Liver (tissue), 9 donors: ENCODE data around the gene RAPGEF2. TPM values are rescaled to one million over a fixed set of nuclear protein-coding genes. Genes with fewer than 3 reads are reported as not detected.

Experiments
- DNase-seq: peaks from one replicate; pipeline ENCODE4 v3.0.0-alpha.2; 2017; ENCODE audit warnings: low spot score
- H3K27ac ChIP-seq, 2 donors: one replicate each; pipeline ENCODE4 v1.7.0; 2013; ENCODE audit warnings: inconsistent platforms in 2 of 2, low read length in 2 of 2, control low read depth in 1 of 2, low read depth in 1 of 2, mild to moderate bottlenecking in 1 of 2
- H3K27me3 ChIP-seq, 4 donors: one replicate each; pipeline versions ENCODE4 v1.6.1 to v1.7.0; 2013; ENCODE audit warnings: low read length in 3 of 4, inconsistent platforms in 1 of 4, mild to moderate bottlenecking in 1 of 4, moderate library complexity in 1 of 4; ENCODE audit not compliant: control insufficient read depth in 4 of 4, insufficient read depth in 4 of 4
- H3K36me3 ChIP-seq, 4 donors: one replicate each; pipeline versions ENCODE4 v1.6.1 to v1.7.0; 2013; ENCODE audit warnings: low read length in 3 of 4, mild to moderate bottlenecking in 3 of 4, low read depth in 1 of 4, moderate library complexity in 1 of 4; ENCODE audit not compliant: control insufficient read depth in 4 of 4, insufficient read depth in 3 of 4
- H3K4me1 ChIP-seq, 4 donors: one replicate each; pipeline versions ENCODE4 v1.6.1 to v1.7.0; 2013; ENCODE audit warnings: low read length in 3 of 4, mild to moderate bottlenecking in 3 of 4, moderate library complexity in 1 of 4; ENCODE audit not compliant: control insufficient read depth in 4 of 4, insufficient read depth in 4 of 4
- H3K4me3 ChIP-seq, 3 donors: one replicate each; pipeline versions ENCODE4 v1.6.1 to v1.7.0; 2013; ENCODE audit warnings: low read length in 3 of 3, control low read depth in 1 of 3, low read depth in 1 of 3, mild to moderate bottlenecking in 1 of 3
- H3K9ac ChIP-seq, 2 donors: one replicate each; pipeline ENCODE4 v1.7.0; 2013; ENCODE audit warnings: low read length in 2 of 2, mild to moderate bottlenecking in 2 of 2, moderate library complexity in 2 of 2, control low read depth in 1 of 2, low read depth in 1 of 2
- H3K9me3 ChIP-seq, 4 donors: one replicate each; pipeline versions ENCODE4 v1.6.1 to v1.7.0; 2013; ENCODE audit warnings: low read length in 3 of 4; ENCODE audit not compliant: control insufficient read depth in 4 of 4
- ATF3 ChIP-seq: IDR thresholded peaks from 2 replicates; pipeline ENCODE4 v1.6.1; 2016; ENCODE audit warnings: antibody characterized with exemption
- EGR1 ChIP-seq, 2 donors: IDR thresholded peaks; 2 replicates each; pipeline ENCODE4 v1.6.1; 2016 to 2018; ENCODE audit warnings: antibody characterized with exemption in 2 of 2, low read depth in 2 of 2
- GABPA ChIP-seq, 2 donors: IDR thresholded peaks in 1 of 2; conservative IDR thresholded peaks in 1 of 2; 2 replicates each; pipeline ENCODE4 v1.6.1; 2016; ENCODE audit warnings: antibody characterized with exemption in 2 of 2, mild to moderate bottlenecking in 1 of 2, moderate library complexity in 1 of 2
- HNF4A ChIP-seq, 2 donors: conservative IDR thresholded peaks; 2 replicates each; pipeline ENCODE4 v1.6.1; 2016; ENCODE audit warnings: antibody characterized with exemption in 2 of 2, mild to moderate bottlenecking in 2 of 2
- HNF4G ChIP-seq: IDR thresholded peaks from 2 replicates; pipeline ENCODE4 v1.6.1; 2016; ENCODE audit warnings: antibody characterized with exemption
- MAX ChIP-seq: IDR thresholded peaks from 2 replicates; pipeline ENCODE4 v1.6.1; 2016; ENCODE audit warnings: antibody characterized with exemption
- NR2F2 ChIP-seq: IDR thresholded peaks from 2 replicates; pipeline ENCODE4 v1.6.1; 2016; ENCODE audit warnings: antibody characterized with exemption
- RAD21 ChIP-seq, 2 donors: IDR thresholded peaks; 2 replicates each; pipeline ENCODE4 v1.6.1; 2016; ENCODE audit warnings: antibody characterized with exemption in 2 of 2, mild to moderate bottlenecking in 2 of 2
- REST ChIP-seq: IDR thresholded peaks from 2 replicates; pipeline ENCODE4 v1.6.1; 2016; ENCODE audit warnings: antibody characterized with exemption, mild to moderate bottlenecking
- RXRA ChIP-seq, 2 donors: IDR thresholded peaks; 2 replicates each; pipeline ENCODE4 v1.6.1; 2017 to 2018; ENCODE audit warnings: antibody characterized with exemption in 2 of 2, mild to moderate bottlenecking in 1 of 2
- YY1 ChIP-seq: IDR thresholded peaks from 2 replicates; pipeline ENCODE4 v1.6.1; 2016; ENCODE audit warnings: antibody characterized with exemption, mild to moderate bottlenecking
- ZBTB33 ChIP-seq: IDR thresholded peaks from 2 replicates; pipeline ENCODE4 v1.6.1; 2016; ENCODE audit warnings: antibody characterized with exemption
- WGBS: extraction: QIAGEN DNeasy Blood & Tissue Kit; methylation state at CpG from one replicate; pipeline ENCODE4 v1.1.7; 2013; 5-methylcytosine and 5-hydroxymethylcytosine counted together
- polyA plus RNA-seq, 2 donors: library from polyadenylated mRNA; stranded (reverse) in 1 of 2; unstranded in 1 of 2; fragments of 200-250 nt in 1 of 2; fragments of >200 nt in 1 of 2; fragmentation: Nextera tagmentation in 1 of 2; extraction: Ambion mirVana in 1 of 2; gene quantifications; one replicate each; pipeline versions ENCODE4 v1.2.1 to v1.2.3, GENCODE V29; 2013 to 2015
- total RNA-seq, 2 donors: library from RNA; depleted of rRNA; stranded (reverse); fragments of >200 nt; gene quantifications; one replicate each; pipeline ENCODE4 v1.2.3, GENCODE V29; 2014
- donor health status: healthy.
- donor health status: healthy.
- donor health status: healthy.
- donor health status: healthy.
- donor health status: healthy.

RAPGEF2 gene
- total and polyA plus RNA-seq, 4 donors = 7.3 to 90.4 (median 32.2) TPM

GRCh38 chr4:159368320-159368719, 265.4 kb downstream of the RAPGEF2 start:
- Histone ChIP-seq H3K27ac (no peak overlapping the region), H3K36me3 (peaks cover 0 to under 1% (median 0%) of the 10 kb centered on the region in 4 donors), H3K4me3 (no peak overlapping the region), H3K4me1 (no peaks in the 10 kb centered on the region), H3K9me3 (no peaks in the 10 kb centered on the region), H3K27me3 (no peaks in the 10 kb centered on the region), H3K9ac (no peak overlapping the region)
- WGBS = 95% methylated on average over 2 of the region's 2 CpGs
- DNase-seq = no peak
- TF ChIP-seq HNF4G = no peak
- TF ChIP-seq REST = no peak
- no peak for TF ChIP-seq GABPA (IDR thresholded peaks at IDR 0.05 in 1 of 2, conservative IDR thresholded peaks at IDR 0.05 in 1 of 2)
- TF ChIP-seq NR2F2 = no peak
- no peak for TF ChIP-seq ZBTB33
- no peak for TF ChIP-seq RXRA (IDR thresholded peaks at IDR 0.05)

- WGBS = 98% methylated on average over 8 of the region's 8 CpGs
- Histone ChIP-seq H3K36me3 (no peaks in the 10 kb centered on the region), H3K27me3 (no peaks in the 10 kb centered on the region), H3K4me3 (no peak overlapping the region), H3K4me1 (no peaks in the 10 kb centered on the region), H3K27ac (no peak overlapping the region), H3K9ac (no peak overlapping the region), H3K9me3 (no peaks in the 10 kb centered on the region)
- DNase-seq = no peak
- TF ChIP-seq EGR1 (IDR thresholded peaks at IDR 0.05; ENCODE audit: low read depth in 2 of 2) = no peak
- TF ChIP-seq HNF4A (conservative IDR thresholded peaks at IDR 0.05) = no peak
- no peak for TF ChIP-seq MAX
- TF ChIP-seq RAD21 (IDR thresholded peaks at IDR 0.05) = no peak
- TF ChIP-seq YY1 = no peak
- no peak for TF ChIP-seq ZBTB33
- no peak for TF ChIP-seq ATF3
- TF ChIP-seq RXRA (IDR thresholded peaks at IDR 0.05) = no peak
- TF ChIP-seq GABPA (IDR thresholded peaks at IDR 0.05 in 1 of 2, conservative IDR thresholded peaks at IDR 0.05 in 1 of 2) = no peak
- no peak for TF ChIP-seq NR2F2
Measured at GRCh38 chr4:159369256-159369655, 266.4 kb downstream of the RAPGEF2 start.
